Measurements from ENCODE around the gene CEMIP.
"Not testable (repeated sequence)": the region's sequence is repeated elsewhere in the genome, so short reads cannot be mapped to it uniquely, and the experiment has no call there.

Gene CEMIP

GRCh38 chr15:80953953-80954778, 175.0 kb downstream of the CEMIP start:
- no peak for DNase-seq (ENCODE audit: low read depth)

- peak; percentile 57 for DNase-seq (ENCODE audit: low read depth)
These were observed 176.6 kb downstream of the CEMIP start for GRCh38 chr15:80955571-80956452.

GRCh38 chr15:80957556-80957955, 178.4 kb downstream of the CEMIP start:
- DNase-seq (ENCODE audit: low read depth) = no peak

- DNase-seq (ENCODE audit: low read depth) = no peak
These were observed 178.8 kb downstream of the CEMIP start for GRCh38 chr15:80957976-80958375.

- DNase-seq (ENCODE audit: low read depth) = no peak
These were observed 179.8 kb downstream of the CEMIP start for GRCh38 chr15:80958818-80959495.

GRCh38 chr15:80965454-80965853, 186.3 kb downstream of the CEMIP start:
- not testable (repeated sequence) for DNase-seq (ENCODE audit: low read depth)

GRCh38 chr15:80966431-80967197, 187.4 kb downstream of the CEMIP start:
- no peak for DNase-seq (ENCODE audit: low read depth)

- DNase-seq (ENCODE audit: low read depth) = no peak
These were observed 188.3 kb downstream of the CEMIP start for GRCh38 chr15:80967451-80967850.

- DNase-seq (ENCODE audit: low read depth) = no peak
These were observed 188.9 kb downstream of the CEMIP start for GRCh38 chr15:80967991-80968510.

- DNase-seq (ENCODE audit: low read depth) = no peak
These were observed 190.1 kb downstream of the CEMIP start for GRCh38 chr15:80969316-80969715.

GRCh38 chr15:80970018-80970657, 191.0 kb downstream of the CEMIP start:
- peak; percentile 25 for DNase-seq (ENCODE audit: low read depth)

GRCh38 chr15:80970658-80971057, 191.5 kb downstream of the CEMIP start:
- no peak for DNase-seq (ENCODE audit: low read depth)

- no peak for DNase-seq (ENCODE audit: low read depth)
These were observed 192.0 kb downstream of the CEMIP start for GRCh38 chr15:80971143-80971542.

- DNase-seq (ENCODE audit: low read depth) = no peak
These were observed 193.1 kb downstream of the CEMIP start for GRCh38 chr15:80972276-80972675.

GRCh38 chr15:80974914-80975313, 195.7 kb downstream of the CEMIP start:
- no peak for DNase-seq (ENCODE audit: low read depth)

- DNase-seq (ENCODE audit: low read depth) = no peak
These were observed 197.7 kb downstream of the CEMIP start for GRCh38 chr15:80976851-80977250.

- peak; percentile 24 for DNase-seq (ENCODE audit: low read depth)
These were observed 198.5 kb downstream of the CEMIP start for GRCh38 chr15:80977627-80978036.

GRCh38 chr15:80978685-80979329, 199.6 kb downstream of the CEMIP start:
- DNase-seq (ENCODE audit: low read depth) = no peak

- DNase-seq (ENCODE audit: low read depth) = no peak
These were observed 200.5 kb downstream of the CEMIP start for GRCh38 chr15:80979538-80980200.

- DNase-seq (ENCODE audit: low read depth) = no peak
These were observed 203.0 kb downstream of the CEMIP start for GRCh38 chr15:80982205-80982604.

All from activated T-cell treated with anti-CD3 and anti-CD28 coated beads for 48 hours (primary cell).